Skeletal muscle satellite cell (primary cell): ENCODE results near the gene KLF16.

Source experiments
- H3K27me3 ChIP-seq: 2 replicates; pipeline ENCODE4 v1.7.0; 2013; ENCODE audit warnings: low read length; ENCODE audit not compliant: control insufficient read depth, insufficient read depth
- H3K36me3 ChIP-seq: 2 replicates; pipeline ENCODE4 v1.7.0; 2013; ENCODE audit warnings: mild to moderate bottlenecking, control low read depth, low read length; ENCODE audit not compliant: insufficient read depth
- H3K4me1 ChIP-seq: 2 replicates; pipeline ENCODE4 v1.7.0; 2013; ENCODE audit warnings: low read length; ENCODE audit not compliant: control insufficient read depth, insufficient read depth
- H3K4me2 ChIP-seq: 2 replicates; pipeline ENCODE4 v1.7.0; 2013; ENCODE audit warnings: mild to moderate bottlenecking, low read length
- H3K4me3 ChIP-seq: 2 replicates; pipeline ENCODE4 v1.7.0; 2013; ENCODE audit warnings: low read length
- H3K9ac ChIP-seq: 2 replicates; pipeline ENCODE4 v1.7.0; 2013; ENCODE audit warnings: mild to moderate bottlenecking, low read depth, low read length, moderate library complexity
- H3K9me3 ChIP-seq: replicated peaks from 2 replicates; pipeline ENCODE4 v1.7.0; 2013; ENCODE audit warnings: mild to moderate bottlenecking, control low read depth, low read length

KLF16 gene

DNA sequence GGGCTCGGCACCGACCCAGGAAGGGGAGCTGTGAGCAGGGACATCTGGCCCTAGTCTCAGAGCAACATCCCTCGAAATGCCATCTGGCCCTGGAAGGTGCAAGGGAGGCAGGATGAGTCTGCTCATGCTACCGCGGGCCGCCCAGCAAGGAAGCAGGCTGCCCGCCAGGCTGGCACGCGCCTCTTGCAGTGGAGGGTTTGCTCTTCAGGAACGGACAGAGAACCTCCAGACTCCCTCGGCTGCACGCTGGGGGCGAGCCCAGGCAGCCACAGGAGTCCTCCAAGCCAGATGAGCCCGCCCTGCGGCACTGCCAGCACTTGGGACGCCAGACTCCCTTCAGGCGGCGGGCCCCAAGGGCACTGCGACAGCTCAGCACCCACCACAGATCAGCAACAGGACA, 41.2 kb downstream of the KLF16 start:
- Histone ChIP-seq H3K4me1 (peaks cover 9% of the 10 kb centered on the region), H3K4me2 (no peak overlapping the region), H3K4me3 (no peak overlapping the region), H3K9me3 (no peaks in the 10 kb centered on the region), H3K27me3 (no peaks in the 10 kb centered on the region), H3K36me3 (peaks cover 45% of the 10 kb centered on the region), H3K9ac (no peak overlapping the region)

DNA sequence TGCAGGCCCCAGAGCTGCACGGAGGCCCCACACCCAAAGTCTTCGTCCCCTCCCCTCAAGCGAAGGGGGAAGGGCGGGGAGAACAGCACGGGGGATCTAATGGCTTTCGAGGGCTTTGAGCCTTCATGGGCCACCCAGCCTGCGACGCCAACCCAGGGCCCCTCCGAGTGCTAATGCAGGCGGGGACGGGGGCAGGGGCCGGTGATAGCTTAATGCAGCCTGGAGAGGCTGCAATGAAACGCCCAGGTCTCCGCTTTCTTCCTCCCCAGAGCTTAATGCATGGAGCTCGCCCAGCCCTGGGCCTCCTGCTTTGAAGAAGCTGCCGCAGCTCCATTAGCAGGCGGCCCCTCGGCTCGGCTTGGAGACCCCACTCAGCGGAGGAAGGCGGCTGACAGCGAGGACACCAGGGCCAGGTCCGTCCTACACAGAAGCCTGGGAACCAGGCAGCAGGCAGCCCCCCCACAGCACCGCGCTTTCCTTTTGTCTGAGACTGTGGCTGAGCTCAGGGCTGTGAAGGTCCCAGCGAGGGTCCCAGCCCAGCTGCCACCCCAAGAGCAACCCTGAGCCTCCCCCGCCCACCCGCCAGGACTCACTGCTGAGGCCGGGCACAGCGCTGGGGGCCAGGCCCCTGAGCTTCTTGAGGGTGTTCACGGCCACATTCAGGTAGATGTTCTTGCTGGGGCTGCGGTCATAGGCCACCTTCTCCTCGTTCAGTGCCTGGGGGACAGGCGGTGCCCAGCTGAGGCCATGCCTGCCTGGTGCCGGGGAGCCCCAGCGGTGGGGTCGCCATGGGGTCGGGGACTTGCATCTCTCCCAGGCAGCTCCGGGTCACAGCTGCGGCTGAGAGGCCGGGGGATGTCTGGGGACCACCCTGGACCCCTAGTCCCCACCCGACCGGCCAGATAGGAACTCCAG, 43.8 kb downstream of the KLF16 start:
- Histone ChIP-seq H3K9me3 (no peaks in the 10 kb centered on the region), H3K9ac (no peak overlapping the region), H3K4me1 (no peaks in the 10 kb centered on the region), H3K36me3 (peaks cover 57% of the 10 kb centered on the region), H3K27me3 (no peaks in the 10 kb centered on the region), H3K4me2 (no peak overlapping the region), H3K4me3 (no peak overlapping the region)

DNA sequence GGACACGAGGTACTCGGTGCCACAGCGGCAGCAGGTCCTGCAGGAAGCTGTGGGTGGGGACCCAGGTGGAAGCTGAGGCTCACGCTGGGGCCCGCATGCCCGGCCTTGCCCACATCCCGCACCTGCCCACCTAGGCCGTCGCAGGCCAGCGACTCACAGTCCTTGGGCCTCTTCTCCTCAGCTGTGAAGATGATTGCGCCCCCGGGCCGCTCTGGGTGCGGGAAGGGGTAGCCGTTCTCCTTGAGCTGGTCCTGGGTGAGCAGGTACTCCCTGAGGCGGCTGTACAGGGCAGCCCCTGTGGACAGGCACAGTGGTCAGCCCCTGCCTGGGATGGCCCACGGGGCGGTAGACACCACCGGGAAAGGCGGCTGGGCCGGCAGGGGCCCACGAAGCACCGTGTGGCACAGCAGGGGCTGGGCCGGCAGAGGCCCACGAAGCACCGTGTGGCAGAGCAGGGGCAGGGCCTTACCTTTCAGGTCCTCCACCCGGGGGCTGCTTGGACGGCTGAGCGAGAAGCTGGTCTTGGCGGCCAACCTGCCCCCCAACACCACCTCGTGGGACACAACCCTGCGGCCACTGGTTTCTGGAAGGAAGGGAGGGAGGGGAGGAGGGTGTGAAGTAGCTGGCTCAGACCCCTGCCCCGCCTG, 44.7 kb downstream of the KLF16 start:
- Histone ChIP-seq H3K4me2 (no peak overlapping the region), H3K9me3 (no peaks in the 10 kb centered on the region), H3K9ac (no peak overlapping the region), H3K36me3 (peaks cover 51% of the 10 kb centered on the region), H3K27me3 (no peaks in the 10 kb centered on the region), H3K4me3 (no peak overlapping the region), H3K4me1 (no peaks in the 10 kb centered on the region)

DNA sequence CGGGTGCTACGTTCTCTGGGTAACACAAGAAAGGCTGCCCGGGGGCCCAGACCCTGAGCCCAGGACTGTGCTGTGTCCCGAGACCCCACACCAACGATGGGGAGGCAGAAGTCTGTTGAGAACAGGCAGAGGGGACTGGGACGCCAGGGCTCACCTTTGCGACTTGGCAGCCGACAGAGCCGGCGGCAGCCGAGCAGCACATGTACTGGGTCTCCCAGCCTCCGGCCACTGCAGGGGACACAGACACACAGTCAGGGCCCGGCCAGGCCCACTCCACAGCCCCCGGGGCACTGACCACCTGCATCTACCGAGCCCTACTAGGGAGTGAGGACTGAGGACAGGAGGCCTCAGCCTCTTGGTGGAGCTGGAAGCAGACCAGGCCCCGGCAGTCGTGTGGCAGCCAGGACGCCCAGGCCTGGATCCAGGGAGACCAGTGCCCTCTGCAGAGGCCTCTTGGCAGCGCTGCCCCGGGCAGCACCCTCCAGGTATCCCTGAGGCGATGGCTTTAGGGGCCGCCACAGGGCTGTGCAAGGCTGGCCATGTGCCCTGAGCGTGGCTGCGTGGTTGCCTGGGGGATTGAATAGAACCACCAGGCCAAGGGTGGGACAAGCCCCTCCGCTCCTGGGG, 45.7 kb downstream of the KLF16 start:
- Histone ChIP-seq H3K9me3 (no peaks in the 10 kb centered on the region), H3K4me3 (no peak overlapping the region), H3K27me3 (no peaks in the 10 kb centered on the region), H3K9ac (no peak overlapping the region), H3K4me1 (peaks cover 7% of the 10 kb centered on the region), H3K4me2 (no peak overlapping the region), H3K36me3 (peaks cover 42% of the 10 kb centered on the region)

DNA sequence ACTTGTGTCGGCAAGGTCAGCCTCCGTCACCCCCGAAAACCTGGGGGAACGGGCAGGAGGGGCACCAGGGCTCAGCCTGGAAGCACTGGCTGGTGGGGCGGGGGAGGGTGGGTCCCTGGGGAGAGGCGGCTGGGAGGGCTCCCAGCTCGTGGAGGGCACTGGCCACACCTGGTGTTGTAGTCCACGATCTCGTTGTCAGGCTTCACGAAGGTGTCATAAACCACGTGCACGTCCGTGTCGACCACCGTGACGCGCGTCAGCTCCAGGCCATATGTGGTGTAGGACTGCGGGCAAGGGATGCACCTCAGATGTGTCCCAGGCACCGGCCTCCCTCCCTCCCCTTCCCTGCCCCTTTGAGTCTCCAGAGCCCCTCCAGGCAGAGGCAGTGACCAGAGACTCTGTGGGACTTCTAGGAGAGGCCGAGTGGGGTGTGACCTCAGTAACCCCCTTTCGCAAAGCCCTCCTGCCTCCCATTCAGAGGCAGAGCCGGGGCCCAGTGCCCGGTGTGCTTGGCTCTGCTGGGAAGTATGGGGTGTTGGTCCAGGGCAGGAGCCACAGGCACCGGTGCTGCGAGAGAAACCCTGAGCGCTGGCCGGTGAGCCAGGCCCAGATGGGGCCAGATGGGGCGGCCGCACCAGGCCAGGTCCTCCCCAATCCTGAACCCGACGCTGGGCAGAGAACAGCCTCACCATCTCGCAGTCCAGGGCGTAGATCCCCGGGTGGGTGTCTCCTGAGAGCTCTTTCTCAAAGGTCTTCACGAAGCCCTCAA, 46.7 kb downstream of the KLF16 start:
- Histone ChIP-seq H3K4me1 (peaks cover 8% of the 10 kb centered on the region), H3K4me2 (no peak overlapping the region), H3K27me3 (no peaks in the 10 kb centered on the region), H3K9me3 (no peaks in the 10 kb centered on the region), H3K36me3 (peaks cover 36% of the 10 kb centered on the region), H3K4me3 (no peak overlapping the region), H3K9ac (no peak overlapping the region)

DNA sequence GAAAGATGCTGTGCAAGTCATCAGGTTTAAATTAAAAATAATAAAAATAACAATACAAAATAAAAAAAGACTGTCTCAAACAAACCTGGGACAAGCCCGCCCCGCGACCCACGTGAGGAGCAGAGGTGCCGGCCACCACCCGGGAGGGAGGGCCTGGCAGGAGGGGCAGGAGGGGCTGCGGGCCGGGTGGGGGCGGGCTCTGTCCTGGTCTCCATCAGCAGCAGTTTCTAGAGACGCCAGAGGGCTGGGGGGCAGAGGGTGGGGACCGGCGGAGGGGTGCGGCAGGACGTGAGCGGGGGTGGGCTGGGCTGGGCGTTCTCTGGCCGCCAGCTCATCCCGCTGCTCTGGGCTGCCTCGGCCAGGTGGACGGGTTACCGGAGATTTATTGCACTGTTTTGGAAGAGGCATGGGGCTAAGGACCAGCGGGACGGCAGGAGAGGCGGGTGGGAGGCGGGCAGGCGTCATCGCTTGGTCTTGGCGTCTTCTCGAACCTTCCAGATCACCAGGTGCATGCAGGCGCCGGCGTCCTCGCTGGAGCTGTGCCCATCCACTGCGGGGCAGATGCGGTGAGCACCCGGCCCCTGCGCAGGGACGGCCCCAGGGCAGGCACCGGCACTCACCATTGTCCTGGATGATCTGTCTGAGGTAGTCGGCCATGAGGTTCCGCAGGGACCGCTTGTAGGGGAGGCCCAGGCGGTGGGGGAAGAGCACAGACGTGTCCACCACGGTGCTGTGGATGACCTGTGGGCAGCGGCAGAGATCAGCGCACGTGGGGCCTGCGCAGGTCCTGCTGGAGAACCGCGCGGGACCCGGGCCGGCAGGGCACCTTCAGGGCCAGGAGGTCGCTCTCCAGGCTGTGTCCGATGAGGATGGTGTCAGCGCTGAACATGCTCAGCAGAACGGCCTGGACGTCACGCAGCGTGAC, 47.5 kb downstream of the KLF16 start:
- Histone ChIP-seq H3K4me3 (no peak overlapping the region), H3K27me3 (no peaks in the 10 kb centered on the region), H3K4me1 (peaks cover 14% of the 10 kb centered on the region), H3K36me3 (peaks cover 32% of the 10 kb centered on the region), H3K9me3 (no peaks in the 10 kb centered on the region), H3K4me2 (no peak overlapping the region), H3K9ac (no peak overlapping the region)

DNA sequence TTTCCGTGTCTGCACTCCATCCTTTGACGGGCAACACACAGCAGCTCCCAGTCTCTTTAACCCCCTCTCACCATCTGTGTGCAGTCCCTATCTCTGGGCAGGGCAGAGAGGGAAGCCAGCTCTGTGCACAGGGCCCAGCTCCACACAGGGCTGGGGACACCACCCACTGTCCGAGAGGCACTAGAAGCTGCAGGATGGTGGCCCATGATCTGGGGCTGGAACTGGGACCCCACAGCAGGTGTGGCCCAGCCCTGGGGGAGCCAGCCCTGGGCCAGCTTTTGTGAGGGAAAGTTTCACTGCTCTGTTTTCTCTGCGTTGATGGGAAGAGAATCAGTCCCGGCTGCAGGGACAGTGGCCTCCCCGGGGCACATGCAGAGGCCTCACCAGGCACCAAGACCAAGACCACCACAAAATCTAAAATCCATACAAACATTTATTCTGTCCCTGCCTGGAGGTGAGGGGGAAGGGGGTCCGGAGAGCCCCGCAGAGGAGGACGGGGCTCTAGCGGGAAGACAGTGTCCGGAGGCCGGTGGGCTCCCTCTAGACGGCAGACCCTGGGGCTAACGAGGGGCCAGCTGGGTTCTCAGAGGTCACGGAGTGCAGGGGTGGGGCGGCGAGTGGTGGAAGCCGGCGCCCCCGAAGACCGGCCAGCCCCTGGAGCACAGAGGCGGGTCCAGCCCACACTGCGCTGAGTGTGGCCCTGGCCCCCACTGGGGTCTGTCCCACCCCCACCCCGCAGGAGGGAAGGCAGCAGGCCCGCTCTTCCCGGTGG, 48.4 kb downstream of the KLF16 start:
- Histone ChIP-seq H3K27me3 (no peaks in the 10 kb centered on the region), H3K9me3 (no peaks in the 10 kb centered on the region), H3K9ac (no peak overlapping the region), H3K4me2 (no peak overlapping the region), H3K4me1 (peaks cover 14% of the 10 kb centered on the region), H3K36me3 (peaks cover 25% of the 10 kb centered on the region), H3K4me3 (no peak overlapping the region)

DNA sequence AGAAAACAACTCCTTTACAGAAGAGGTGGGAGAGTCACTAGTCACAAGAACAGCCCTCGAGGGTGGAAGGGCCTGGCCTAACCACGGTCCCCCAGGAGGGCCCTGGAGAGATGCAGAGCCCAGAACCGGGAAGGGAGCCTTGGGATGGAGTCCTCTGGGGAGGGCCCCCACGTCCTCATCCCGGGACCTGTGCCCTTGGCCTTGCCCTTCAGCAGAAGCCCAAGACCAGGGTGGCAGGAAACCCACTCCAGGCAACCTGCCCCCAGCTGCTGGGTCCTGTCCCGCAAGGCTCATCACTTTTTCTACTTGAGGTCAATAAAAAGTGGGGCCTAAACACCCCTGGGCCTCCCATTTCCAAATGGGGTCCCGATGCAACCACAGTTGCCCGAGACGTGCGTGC, 49.0 kb downstream of the KLF16 start:
- Histone ChIP-seq H3K36me3 (peaks cover 24% of the 10 kb centered on the region), H3K4me3 (no peak overlapping the region), H3K9me3 (no peaks in the 10 kb centered on the region), H3K4me2 (no peak overlapping the region), H3K27me3 (no peaks in the 10 kb centered on the region), H3K9ac (no peak overlapping the region), H3K4me1 (peaks cover 14% of the 10 kb centered on the region)

DNA sequence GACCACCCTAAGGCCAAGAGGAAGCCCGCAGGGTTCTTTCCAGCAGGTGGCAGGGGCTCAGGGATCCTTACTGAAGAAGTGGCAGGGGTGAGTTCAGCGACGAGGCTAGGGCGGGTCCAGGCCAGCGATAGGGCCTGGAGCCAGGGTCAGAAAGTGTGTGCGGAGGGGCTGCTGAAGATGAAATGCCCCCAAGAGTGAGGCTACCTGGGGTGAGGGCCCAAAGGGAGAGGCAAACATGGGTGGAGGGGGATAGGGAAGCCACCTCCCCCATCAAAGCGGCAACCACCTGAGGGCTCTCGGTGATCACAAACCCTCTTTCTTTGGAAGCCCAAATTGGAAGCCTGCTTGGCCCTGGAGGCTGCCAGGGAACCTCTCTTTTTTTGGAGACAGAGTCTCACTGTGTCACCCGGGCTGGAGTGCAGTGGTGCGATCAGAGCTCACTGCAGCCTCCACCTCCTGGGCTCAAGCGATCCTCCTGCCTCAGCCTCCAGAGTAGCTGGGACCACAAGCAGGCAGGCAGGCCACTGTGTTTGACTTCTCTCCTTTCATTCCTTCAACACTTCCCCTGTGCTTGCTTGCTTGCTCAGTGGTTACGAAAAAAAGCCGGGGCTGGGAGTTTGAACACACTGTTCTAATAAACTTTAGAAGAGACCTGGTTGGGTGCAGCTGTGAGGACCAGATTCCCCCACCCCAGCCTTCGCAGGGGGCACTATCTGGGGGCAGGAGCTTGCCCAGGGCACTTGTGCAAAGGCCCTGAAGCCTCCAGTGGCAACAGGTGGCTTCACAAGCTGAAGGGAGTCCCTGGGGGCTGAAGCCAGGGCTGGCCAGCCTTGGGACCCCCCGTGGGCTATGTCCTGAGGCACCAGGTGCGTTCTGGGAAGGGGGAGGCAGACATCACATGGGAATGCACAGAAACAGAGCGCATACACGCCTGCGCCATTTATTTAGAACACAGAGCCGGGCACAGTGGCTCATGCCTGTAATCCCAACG, 49.9 kb downstream of the KLF16 start:
- peaks cover 24% of the 10 kb centered on the region for H3K36me3 ChIP-seq
- H3K9ac ChIP-seq = peak overlapping the region; percentile 73
- peak overlapping the region; percentile 94 for H3K4me2 ChIP-seq
- H3K9me3 ChIP-seq = no peaks in the 10 kb centered on the region
- H3K4me3 ChIP-seq = peak overlapping the region; percentile 77
- H3K4me1 ChIP-seq = peaks cover 14% of the 10 kb centered on the region
- no peaks in the 10 kb centered on the region for H3K27me3 ChIP-seq
